ENCODE measurements around the gene SCFD1.
"Not testable (repeated sequence)": the region's sequence is repeated elsewhere in the genome, so short reads cannot be mapped to it uniquely, and the experiment has no call there.

GRCh38 chr14:30690487-30691355, 68.6 kb downstream of the SCFD1 start:
- TF ChIP-seq CTCF, POLR2AphosphoS5, POLR2A (IDR thresholded peaks at IDR 0.05): not testable (repeated sequence)

Data from gastroesophageal sphincter (tissue), 3 donors.